HT1080 (cell line): ENCODE results near the gene EGFR. TPM values are rescaled to one million over a fixed set of nuclear protein-coding genes. Genes with fewer than 3 reads are reported as not detected.
A peak's percentile ranks its signal among the peaks of the same experiment; 100 is the strongest.
"Not testable (repeated sequence)": the region's sequence is repeated elsewhere in the genome, so short reads cannot be mapped to it uniquely, and the experiment has no call there.

Source experiments
- DNase-seq: peaks from one replicate; pipeline ENCODE4 v3.0.0-alpha.2; 2015; ENCODE audit warnings: low read depth
- total RNA-seq: library from RNA; depleted of rRNA; stranded (reverse); fragments of >200 nt; shearing (Covaris generic); gene quantifications from 2 replicates; pipeline ENCODE4 v1.2.3, GENCODE V29; 2014

The EGFR gene
- total RNA-seq, 1 experiment from 2014 or later: 34.5 TPM

DNA sequence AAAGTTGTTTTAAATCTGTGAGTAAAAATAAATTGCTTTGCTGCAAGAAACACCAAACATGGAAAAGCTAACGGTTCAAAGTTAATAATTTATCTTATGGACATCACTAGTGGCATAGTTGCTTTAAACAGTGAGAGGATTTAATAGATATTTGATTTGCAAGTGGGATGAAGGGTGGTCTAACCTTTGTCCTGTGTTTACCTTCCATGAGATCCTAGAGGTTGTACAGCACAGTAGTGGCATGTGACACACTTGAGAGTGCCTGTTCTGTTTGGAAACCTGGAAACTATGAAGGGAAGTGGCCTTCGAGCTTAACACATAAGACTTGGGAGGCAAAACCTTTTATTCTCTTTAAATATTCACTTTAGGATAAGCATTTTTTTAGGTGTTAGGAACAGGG is 16.0 kb downstream of the EGFR start:
- no peak for DNase-seq

DNA sequence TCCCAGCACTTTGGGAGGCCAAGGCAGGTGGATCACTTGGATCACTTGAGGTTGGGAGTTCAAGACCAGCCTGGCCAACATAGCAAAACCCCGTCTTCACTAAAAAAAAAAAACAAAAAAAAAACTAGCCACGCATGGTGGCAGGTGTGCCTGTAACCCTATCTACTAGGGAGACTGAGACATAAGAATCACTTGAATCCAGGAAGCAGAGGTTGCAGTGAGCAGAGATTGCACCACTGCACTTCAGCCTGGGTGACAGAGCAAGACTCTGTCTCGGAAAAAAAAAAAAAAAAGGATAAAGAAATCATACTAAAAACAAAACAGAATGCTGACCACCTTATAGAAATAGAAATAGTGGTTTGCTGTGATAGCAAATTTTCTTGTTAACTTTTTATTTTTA is 16.6 kb downstream of the EGFR start:
- DNase-seq: not testable (repeated sequence)

DNA sequence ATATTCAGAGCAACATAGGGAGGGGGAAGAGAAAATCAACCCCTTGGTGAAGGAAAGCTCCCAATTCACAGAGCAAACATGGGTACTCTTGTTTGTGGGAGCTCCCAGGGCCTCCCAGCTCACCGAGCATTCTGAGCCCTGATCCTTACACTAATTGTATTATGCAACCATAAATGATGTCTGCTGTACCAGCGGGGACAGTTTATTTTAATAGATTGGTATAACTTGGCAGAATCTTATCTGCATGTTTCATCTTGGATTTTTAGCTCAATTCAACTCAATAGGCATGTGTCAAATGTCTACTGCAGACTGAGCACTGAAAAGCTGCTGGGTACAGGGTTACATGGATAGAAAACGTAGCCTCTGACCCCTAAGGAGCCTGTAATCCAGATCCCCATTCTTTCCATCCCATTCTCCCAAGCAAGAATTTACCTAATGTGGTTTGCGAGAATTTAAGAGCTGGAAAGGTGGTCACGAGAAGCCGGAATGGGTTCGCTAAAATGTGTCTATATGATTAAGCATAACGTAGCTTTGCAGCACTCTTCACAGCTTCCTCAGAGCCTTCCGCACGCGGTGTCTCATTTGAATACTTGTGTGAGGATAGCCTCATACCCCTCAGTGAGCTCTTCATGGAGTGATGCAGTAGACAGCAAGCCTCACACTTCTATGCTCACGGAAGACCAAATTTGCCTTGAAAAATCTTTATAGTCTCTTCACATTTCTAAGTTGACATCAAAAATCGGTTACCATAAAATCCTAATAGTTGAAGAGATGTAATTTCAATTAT is 18.3 kb downstream of the EGFR start:
- no peak for DNase-seq

DNA sequence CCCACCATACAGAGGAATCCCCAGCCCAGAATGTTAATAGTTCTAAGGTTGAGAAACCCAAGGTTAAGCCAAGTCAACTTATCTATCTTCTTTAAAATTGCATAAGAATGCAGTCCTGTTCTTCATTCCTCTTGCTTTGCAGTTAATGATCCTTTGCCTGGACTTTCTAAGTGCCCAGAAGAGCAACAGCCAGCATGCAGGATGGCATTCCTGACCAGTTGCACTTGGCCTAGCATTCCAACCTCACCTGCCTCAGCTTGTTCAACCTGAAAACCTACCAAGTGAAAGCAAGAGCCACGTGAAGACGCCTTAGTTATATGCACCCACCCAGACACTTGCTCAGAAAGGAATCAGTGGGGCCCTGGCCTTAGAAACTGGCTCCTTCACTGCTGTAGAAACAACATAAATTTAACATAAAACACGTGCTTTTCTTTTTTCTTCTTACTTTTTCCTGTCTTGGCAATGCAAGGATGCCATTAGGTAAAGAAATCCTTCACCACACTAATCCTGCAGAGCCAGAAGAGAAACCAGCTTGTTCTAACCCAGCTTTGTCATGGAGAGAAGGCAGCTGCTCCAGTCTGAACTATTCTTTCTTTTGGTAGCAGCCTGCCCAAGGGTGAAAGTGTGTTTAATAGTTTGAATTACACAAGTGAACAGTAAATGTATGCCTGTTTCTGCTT is 25.0 kb downstream of the EGFR start:
- no peak for DNase-seq

DNA sequence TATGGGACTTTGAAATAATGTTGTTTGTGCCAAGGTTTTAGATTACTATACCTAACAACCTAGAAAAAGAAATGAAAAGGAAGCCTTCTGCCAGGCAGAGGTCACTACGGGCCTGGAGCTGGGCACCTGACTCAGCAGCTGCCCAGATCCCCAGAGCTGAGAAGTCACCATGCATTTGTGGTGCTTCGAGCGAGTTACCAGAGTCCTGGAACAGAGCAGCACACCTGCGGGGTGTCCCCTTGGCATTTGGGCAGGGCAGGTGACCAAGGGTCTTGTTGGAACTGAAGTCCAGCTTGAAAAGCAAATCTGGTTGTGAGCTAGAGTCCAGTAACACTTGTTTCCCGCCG is 25.5 kb downstream of the EGFR start:
- DNase-seq: no peak

DNA sequence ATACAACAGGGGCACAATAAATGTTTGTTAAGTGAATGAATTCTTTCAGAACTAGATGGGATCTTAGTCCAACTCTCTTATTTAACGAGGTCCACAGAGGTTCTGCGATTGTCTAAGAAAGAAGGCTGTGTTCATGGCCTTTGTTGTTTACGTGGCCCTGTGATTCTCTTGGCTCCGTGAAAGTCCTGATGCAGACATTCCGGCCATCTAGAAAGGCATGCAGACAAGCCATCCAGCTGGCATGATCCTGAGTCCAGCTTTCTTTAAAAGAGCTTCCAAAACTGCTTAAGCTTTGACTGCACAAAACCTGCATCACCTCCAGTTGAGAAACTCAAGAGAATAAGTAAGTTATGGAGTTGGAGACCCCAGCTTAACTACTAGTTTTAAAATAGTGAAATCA is 26.0 kb downstream of the EGFR start:
- no peak for DNase-seq

DNA sequence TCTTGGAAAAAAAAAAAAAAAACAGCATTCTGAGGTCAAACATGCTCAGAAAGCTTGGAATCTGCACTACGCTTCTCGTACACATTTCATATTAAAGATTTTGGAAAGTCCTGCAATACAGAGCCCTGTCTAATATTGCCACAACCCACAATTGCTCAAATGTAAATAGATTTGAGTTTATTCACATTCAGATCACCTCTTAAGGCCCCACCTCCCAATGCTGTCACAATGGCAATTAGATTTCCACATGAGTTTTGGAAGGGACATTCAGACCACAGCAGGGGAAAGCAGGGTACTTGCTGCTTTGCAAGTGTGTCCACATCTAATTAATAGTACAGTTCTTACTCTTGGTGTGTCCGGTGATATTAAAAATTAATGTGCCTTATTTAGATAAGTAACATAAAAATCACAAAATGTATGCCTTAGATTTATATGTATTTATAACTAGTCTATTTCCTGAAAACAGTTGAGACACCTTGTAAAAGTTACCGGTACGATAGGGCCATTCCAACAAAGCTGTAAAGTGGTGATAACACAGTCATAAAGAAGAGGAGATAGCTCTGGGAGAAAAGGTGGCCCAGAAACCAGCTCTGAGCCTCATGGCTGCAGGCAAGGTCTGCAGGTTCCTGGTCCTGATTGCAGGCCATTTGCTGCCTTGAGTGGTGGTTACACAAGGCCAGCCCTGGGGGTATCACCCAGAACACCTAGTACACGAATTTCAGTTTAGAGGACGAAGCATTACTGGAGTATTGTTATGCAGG is 27.9 kb downstream of the EGFR start:
- DNase-seq: no peak

DNA sequence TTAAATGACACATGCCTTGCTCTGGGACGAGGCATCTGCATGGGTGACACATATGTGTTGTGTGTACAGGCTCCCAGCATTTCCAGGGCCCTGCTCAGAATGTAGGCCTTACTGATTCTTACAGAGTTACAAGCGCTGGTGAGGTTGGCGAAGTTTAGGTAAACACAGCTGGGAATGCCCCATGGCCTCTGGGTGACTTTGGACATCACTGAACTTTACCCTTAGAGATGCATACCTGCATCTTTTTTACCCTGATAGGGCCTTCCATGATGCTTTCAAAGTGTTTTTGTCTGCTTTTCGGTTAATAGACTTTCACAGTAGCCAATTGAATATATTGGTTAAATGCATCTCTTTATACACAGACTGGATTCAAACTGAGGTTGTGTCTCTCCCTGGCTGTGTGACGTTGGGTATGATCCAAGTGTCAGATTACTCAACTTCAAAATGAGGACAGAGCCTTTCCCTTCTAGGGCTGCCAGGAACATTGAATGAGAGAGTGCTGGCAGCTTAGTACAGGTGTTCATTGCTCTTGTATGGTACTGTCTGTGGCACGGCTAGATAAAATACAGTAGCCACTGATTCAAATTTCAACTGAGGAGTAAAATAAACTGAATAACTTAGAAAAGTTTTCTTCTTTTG is 29.5 kb downstream of the EGFR start:
- DNase-seq: no peak

DNA sequence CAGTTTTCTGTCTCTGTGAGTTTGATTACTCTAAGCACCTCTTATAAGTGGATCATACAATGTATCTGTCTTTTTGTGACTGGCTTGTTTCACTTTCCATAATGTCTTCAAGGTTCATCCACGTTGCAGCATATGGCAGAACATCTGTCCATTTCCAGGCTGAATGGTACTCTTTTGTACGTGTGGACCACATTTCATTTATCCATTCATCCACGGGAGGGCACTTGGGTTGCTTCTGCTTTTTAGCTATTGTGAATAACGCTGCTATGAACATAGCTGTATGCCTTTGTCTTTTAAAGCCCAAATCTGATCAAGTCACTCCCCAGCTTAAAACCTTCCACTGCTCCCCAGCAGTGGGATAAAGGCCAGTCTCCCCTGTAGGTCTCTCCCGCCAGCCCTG is 31.5 kb downstream of the EGFR start:
- DNase-seq: no peak

DNA sequence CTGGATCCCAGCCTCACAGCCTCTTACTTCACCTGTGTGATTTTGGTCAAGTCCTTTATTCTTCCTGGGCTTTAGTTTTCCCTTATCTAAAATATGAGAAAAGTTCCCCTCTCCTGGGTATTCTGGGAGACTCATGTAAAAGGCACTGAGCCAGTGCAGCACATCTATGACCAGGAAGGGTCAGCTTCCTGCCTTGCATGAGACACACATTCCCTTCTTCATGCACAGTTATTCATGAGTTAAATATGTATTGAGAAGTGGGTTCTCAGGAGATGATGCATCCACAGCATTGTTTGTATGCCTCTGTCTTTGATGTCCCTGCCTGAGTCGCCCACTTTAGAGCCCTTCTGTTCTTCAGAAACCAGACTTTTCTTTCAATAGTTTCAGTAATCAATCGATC is 33.3 kb downstream of the EGFR start:
- peak; percentile 88 for DNase-seq

DNA sequence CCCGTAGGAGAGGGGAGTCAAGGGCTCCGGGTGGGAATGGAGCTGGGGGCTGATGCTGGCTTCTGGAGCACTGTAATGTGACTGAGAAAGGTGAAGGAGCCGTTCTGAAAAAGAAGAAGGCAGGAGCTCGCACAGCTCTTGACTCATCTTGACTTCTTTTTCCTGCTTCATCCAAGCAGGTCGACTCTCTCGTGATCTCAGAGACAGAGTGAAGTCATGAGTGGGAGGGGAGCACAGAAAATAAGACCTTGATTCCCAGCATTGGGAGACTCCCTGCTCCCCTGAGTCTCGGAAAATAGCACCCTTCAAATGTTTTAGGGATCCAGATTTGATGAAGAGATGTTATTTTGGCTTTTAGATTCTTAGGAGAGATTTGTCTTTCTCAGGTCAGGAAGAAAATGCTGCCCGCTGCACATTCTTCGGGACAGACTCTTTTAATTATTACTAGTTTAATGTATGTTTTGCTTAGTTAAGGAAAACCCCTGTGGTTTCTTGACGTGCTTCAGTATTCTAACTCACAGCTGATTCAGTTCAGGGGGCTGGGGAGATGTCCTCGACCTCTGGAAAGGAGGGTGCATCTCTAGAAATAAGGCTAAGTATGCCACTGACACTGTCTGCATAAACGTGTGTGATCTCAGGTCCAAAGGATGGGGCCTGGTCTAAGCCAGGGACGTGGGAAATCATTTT is 34.1 kb downstream of the EGFR start:
- DNase-seq: no peak

DNA sequence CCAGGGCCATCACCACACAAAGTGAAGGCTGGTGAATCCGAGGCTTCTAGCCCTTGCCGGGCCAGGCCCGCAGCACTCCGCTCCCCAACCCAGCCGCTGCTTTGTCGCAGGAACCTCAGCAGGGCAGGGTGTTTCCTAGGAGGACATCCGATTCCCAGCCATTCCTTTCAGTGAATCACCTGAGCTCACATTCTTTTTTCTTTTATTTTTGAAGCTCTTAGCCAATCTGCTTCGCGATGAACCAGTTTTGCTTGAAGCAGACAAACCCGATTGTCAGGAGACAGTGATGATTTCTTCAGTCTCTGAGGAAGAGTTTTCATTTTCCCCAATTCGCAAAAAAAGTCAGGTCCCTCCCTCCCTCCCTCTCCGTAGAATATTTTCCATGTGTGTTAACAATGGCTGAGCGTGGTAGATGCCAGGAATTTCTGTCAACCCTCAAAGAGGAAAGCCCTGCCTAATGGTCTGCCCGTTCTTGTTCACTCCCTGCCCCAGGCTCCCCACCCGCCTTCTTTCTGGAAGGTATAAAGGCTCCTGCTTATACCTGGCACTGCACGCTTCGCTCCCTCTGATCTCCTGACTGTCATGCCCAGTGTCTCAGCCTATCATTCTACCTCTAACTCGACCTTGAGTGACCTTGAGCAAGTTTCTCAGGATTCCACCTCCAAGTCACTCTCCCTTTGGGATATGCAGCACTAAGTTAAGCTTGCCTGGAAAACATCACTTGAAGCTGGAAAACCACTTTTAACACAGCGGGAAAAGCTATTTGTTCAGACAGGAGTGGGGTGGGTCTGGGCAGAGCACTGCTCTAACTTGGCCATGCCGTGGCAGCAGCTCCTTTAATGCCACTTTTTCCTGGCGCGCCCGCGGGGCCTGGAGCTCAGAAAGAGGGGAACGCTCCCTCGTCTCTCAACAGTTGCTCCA is 35.1 kb downstream of the EGFR start:
- no peak for DNase-seq

DNA sequence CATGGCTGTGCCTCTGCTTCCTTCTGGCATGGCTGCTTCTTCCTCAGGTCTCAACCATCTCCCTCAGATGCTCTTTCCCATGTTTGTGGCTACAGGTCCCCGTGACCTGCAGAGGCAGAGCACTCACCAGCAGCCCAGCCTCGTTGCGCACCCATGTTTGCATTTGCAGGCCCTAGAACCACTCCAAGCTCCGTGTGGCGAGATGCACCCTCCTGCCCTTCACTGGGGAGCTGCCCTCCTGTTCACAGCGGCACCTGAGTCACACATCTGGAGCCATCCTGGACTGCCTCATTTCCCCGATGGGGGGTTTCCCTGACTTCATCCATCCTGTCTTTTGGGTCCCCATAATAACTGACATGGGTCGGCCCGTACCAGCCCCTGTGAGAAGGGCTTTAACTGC is 35.9 kb downstream of the EGFR start:
- DNase-seq: no peak

DNA sequence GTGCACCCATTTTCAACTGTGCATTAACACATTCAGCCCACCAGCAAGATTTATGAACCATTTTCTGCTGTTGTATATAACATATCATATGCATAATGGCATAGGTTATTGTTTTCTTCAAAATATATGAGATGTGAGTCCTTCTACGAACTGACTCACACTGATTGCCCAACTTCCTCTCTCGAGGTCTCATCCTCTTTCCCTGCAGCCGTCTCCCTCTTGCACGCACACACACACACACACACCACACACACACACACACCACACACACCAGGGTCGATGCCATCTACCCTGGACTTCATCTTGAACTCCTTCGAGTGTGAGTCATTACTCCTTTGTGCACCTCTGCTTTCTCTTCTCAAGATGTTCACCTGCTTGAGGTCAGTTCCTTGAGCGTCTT is 36.7 kb downstream of the EGFR start:
- DNase-seq: peak; percentile 60

DNA sequence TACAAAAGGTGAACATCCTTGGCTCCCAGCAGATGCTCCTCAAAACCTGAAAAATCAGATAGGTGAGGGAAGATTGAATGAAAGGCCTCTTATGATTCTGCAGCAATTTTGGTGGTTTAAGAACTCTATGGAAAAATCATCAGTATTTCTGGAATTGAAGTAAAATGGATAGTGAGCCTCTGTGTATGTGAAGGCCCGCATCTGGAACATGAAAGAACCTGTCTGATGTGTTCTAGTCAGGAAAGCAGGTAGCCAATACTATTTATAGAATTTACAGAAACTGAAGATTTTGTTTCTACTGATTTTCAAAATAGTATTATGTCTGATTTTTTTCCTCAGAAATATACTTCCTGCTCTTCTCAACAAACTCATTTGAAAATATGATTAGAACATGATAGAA is 37.3 kb downstream of the EGFR start:
- no peak for DNase-seq

DNA sequence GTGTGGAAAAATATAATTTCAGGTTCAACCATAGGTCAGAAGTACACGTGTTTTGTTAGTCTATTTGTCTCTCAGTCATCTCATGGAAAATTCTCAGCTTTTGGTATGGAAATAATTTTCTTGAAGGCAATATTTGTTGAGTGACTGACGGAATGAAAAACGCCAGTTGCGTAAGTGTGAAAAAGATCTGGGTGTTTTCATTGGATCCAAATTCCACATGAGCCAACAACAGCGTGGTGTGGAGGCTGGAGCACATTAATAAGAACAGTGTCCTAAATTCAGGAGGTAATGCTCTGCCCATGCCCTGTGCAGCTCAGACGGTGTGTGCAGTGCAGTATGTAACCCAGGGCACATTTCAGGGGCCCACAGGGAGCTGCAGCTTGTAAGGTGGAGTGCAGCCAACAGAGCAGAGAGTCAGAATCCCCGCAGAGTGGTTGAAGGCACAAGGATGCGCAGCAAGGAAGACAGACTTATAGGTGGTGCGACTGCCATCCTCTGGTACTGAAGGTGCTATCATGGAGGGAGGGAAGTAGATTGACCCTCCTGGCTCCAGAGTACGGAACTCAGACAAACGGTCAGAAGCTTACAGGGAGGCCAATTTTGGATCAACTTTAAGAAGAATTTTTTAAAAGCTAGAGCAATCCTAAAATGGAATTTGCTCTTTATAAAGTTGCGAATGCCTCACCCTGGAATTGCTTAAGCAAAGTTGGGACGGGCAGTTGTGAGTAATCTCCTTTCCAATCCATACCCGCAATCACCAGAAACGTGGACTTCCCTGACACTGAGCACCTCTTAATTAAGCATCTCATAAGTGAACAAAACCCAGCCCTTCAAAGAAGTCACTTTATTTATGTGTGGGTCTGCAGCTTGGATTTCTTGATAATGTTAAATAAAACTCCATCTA is 38.0 kb downstream of the EGFR start:
- DNase-seq: no peak

DNA sequence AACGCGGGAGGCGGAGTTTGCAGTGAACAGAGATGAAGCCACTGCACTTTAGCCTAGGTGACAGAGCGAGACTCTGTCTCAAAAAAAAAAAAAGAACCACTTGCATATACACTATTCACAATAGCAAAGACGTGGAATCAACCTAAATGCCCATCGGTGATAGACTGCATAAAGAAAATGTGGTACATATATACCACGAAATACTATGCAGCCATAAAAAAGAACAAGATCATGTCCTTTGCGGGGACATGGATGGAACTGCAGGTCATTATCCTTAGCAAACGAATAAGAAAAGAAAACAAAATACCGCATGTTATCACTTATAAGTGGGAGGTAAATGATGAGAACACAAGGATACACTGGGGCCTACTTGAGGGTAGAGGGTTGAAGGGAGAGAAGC is 39.5 kb downstream of the EGFR start:
- DNase-seq: no peak

DNA sequence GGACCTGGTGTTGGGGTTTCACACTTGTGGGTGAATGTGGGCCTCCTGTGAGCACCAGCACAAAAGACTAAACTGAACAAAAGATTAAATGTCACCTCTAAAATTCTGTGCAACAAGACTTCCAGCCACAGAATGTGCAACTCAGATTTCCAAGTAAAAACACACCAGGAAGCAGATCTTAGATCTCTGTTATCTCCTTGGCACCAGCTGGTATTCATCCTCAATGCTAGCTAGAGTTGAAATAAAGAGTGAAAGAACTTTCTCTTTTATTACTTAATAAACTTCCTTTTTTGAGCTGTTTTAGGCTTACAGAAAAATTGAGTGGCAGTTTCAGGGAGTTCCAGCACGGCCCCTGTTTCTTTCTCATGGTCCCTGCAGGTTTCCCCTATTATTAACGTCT is 40.2 kb downstream of the EGFR start:
- DNase-seq: no peak

DNA sequence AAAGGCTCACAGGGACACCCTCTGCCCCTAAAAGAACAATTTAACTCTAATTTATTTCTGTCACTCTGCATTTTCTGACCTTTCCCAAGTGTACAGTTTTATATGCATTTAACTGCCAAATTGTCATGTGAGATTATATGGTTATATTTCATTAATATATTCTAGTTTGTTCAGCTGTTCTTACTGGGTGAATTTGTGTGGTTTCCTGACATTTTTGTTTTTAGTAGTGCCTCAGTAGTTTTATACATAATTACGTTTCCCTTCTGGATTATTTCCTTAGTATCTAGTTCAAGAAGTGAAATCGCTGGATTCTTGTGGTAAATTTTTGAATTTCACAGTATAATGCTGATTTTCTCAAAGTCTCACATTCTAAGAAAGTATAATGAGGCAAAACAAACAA is 41.3 kb downstream of the EGFR start:
- no peak for DNase-seq
